ENCODE data around the gene SPESP1.

- TF ChIP-seq CTCF (IDR thresholded peaks at IDR 0.05) (no peak), POLR2A (IDR thresholded peaks at IDR 0.05) (no peak)
Observed at GRCh38 chr15:68969298-68969697, 39.0 kb downstream of the SPESP1 start.
